ENCODE results near the gene ZNF423.

GRCh38 chr16:49749816-49750215 is 106.1 kb downstream of the ZNF423 start:
- no peak for TF ChIP-seq POLR2AphosphoS5 (IDR thresholded peaks at IDR 0.05; ENCODE audit: low read depth, low read length)
- TF ChIP-seq REST (IDR thresholded peaks at IDR 0.05; ENCODE audit: insufficient read depth in 1 of 2, low read depth in 2 of 2, low read length in 2 of 2) = no peak
- TF ChIP-seq SIN3A (IDR thresholded peaks at IDR 0.05; ENCODE audit: borderline replicate concordance, insufficient read depth, low read length) = no peak
- no peak for TF ChIP-seq TAF1 (IDR thresholded peaks at IDR 0.05; ENCODE audit: borderline replicate concordance, insufficient read depth, low read length)
- no peak for TF ChIP-seq FOXP2 (optimal IDR thresholded peaks at IDR 0.05; ENCODE audit: borderline replicate concordance, extremely low read depth, extremely low read length, insufficient read depth)

All from PFSK-1 (cell line).